Activated T-cell treated with anti-CD3 and anti-CD28 coated beads for 48 hours (primary cell): ENCODE data around the gene CCDC116.
"Not testable (repeated sequence)": the region's sequence is repeated elsewhere in the genome, so short reads cannot be mapped to it uniquely, and the experiment has no call there.

Experiments
- DNase-seq: peaks from one replicate; pipeline ENCODE4 v3.0.0-alpha.2; 2020; ENCODE audit warnings: low read depth

The CCDC116 gene, protein sequence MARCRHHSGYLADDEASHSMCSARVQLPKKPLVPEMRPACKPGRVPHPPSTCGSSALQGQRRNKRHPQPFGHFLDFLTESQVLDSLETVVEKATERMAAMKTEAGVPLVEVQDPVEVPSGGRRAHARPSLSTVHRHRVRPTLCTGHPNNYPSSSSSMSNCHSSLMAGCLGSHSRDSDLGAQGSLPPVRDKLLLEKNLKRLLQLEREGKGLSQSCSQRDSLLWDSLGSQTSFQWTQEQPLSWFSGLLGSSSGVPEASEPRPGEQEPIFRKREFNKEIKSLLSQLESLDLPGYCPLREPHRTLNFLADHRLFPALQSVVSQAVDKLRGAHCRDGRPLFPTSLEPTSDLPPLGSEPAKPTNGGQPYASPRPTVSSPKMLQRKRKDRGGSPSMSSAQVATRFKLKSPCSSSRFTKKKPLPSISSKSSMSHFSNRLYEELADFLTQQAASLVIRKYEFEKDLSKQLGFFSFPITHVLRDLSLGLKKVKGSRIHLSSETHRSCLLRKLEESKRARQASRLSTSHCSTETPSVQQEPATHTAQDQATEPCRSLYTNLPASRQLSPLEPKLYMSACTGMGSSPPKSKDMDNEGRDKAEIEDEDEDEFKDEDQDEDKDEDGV

DNA sequence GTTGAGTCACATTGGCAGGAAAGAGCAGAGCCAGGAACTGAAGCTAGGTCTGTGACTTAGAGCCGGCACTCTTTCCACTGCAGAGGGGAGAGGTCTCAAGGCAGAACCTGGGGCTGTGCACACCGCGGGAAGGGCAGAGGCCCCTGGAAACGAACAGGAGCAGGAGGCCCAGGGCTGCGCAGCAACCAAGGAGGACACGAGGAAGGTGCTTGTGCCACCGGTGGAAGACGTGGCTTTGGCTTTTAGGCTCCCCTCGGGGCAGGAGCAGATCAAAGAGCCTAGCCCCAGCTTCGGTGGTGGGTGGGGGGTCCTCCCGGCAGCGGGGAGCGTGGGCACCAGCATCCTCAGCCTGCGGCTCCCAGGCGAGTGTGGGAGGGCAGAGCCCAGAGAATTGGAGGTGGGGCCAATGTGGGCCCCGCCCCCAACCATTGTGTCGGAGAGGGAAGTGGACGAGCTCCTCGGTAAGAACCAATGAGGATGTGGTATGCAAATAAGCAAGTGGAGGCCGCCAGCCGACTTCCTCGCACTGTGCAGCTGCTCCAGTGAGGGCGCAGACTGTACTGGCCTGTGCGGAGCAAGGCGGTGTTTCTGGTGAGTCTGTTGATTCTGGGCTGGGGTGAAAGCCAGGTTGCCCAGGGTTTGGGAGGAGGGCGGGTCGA is at the start of gene CCDC116:
Gene CCDC116, plus strand, starts transcription at position 524 of the 659 bp plus-strand sequence. CDS start 422 bp downstream, outside the sequence.
- peak; percentile 63 for DNase-seq

DNA sequence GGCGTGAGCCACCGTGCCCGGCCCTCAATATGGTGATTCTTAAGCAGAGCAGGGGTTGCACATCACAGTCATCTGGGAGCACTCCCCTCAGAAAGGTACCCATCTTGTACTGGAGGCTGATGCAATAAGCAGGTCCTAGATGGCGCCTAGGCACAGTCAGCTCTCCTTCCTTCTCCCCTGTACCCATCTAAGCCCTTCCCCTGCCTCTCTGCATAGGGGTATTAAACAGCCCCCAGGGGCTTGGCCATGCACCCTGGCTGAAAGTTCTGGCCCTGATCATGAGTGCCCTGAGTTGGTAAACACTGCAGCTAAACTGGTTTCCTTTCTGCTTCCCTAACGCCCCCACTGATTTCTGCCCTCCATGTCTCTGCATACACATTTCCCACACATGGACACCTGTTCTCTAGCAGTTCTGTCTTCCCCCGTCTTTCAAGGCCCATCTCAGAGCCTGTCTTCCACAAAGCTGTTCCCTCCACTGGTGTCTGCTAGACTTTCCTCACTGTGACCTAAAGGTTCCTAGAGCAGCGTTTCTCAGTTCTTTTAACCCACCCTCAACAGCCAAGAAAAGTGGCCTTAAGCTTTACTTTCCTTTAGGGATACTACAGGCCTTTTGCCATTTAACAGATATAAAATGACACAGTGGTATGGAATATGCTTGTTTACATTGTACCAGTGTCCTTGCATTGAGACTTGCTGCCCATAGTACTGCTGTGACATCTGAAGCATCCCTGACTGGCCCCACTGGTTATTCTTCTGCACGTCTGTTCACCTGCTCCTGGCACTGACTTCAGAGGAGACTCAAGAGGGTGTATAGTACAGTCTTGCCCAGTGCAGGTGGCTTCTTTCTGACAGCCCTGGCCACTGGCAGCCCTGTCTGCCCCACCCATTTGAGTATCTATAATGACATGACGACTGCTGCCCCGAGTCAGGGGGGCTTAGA is 49.5 kb upstream of the CCDC116 start:
- no peak for DNase-seq

DNA sequence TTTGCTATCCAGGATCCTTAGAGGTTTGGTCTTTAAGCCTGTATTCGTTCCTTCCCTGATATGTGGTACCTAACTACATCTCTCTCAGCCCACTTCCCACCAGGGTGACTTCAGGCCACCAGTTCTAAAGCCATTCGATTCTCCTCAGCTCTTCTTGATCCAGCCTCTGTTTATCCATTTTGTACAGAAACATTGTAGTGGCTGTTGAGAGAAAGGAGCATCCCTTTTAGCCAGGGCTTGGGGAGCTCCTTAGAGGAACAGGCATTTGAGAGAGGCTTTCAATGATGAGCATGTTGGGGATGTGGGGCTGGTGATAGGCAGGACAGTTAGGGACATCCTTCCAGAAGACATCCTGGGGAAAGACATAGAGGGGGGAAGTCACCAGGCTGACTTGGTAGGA is 47.2 kb upstream of the CCDC116 start:
- DNase-seq = no peak

DNA sequence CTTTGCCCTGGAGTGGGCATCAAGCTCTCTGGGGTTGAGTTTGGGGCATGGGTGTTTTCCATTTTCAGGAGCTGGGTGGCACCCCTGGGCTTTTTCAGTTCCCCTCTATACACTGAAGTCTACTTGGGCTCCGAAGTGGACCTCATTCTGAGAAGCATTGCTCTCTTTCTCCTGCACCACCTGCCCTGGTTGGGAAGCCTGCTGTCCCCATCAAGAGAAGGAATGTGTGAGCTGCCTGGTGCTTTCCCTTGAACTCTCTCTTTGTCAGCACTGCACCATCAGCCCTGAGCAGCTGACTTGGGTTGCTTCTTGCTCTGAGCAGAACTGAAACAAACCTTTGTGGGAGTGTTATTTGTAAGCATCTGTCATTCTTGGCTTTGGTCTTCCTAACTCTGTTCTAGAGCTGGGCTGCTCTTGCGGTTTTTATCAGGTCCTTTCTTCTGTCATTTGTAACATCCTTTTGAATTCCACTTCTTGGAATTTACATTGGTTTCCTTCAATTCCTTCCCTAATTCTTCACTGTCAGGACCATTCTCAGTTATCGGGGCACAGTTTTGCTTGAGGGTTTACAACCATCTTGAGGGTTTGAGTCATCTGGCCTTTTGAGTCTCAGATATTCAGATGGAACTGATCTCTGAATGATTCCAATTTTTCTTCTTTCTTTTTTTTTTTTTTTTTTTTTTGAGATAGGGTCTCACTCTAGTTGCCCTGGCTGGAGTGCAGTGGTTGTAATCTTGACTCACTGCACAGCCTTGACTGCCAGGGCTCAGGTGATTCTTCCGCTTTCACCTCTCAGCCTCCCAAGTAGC is 44.6 kb upstream of the CCDC116 start:
- DNase-seq = peak; percentile 37

DNA sequence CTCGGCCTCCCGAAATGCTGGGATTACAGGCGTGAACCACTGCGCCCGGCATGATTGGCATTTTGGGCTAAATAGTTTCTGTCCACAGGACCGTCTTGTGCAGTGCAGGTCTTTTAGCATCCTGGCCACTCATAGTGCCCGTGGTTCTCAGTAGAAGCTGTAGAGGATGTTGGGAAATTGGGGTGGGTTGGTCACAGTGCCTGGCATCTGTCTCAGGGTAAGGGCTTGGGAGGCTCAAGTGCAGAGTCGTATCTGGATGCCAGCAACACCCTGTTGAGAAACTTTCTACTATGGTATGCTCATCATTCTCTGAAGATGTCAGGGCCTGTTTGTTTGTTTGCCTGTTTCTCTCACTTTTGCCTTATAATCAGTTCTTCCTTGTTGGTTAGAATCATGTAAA is 43.2 kb upstream of the CCDC116 start:
- DNase-seq = no peak

DNA sequence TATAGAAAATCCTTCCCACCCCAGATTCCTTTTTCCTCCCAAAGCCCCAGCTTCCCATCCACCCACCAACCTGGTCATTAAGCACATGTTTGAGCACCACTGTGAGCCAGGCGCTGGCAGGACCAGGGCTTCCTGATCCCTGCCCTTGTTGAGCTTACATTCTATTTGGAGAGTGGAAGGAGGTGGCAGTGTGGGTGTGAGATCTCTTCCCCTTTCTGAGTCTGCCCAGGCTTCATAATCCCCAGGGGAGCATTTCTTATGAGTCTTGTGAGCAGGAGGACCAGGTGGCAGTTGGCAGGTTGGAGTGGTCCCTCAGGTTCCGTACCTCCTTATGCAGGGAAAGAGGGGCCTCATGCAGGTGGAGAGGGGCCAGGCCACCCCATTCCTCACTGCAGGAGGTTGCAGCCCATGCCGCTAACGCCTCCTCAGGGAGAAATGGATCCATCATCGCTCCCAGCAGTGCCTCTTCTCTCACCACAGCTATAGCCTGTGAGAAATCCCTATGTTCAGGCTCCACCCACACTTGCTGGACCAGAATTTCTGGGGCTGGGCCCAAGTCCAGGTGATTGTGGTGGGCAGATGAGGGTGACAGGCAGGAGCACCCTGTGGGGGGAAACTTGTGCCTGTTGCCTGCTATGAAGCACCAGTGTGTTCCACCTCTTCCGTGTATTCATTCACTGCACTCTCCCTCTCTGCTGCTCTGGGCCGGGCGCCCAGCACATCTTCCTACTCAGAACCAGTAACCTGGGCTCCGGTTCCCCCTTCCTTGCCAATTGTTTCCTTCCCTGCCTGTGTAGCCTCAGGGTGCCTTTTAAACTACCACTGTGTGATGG is 41.5 kb upstream of the CCDC116 start:
- no peak for DNase-seq

DNA sequence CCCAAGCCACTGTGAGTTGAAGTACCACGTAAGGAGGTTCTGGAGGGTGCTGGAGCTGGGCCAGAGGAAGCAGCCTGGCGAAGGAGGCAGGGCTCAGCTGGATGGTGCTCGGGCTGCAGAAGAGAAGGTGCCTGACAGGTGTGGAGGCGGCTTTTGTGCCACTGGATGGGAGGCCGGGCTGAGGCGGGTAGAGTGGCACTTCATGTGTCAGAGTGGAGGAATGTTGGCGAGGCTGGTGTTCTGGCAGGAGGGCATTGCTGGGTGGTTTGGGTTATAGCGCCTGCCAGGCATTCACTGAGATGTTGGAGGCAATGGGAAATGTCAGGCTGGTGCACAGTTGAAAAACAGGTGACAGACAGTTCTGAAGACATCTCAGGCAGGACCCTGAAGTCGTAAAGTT is 40.9 kb upstream of the CCDC116 start:
- DNase-seq = no peak

DNA sequence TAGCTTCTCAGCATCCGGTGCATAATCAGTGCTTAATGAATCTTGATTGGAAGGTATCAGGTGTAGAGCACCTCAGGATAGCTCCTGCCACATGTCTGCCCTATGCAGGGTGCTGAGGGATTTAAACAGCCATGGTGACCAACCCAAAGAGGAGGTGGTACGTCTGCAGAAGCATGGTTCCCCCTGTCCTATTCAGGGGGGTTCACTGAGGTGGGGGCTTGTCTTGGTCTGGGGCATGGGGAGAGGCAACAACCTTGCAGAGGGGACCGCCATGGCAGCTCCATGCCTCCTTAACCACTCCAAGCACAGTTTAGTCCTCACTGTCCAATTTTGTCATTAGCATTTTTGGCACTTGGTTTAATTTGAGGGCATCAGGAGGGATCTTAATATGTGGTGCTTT is 40.1 kb upstream of the CCDC116 start:
- DNase-seq = no peak

DNA sequence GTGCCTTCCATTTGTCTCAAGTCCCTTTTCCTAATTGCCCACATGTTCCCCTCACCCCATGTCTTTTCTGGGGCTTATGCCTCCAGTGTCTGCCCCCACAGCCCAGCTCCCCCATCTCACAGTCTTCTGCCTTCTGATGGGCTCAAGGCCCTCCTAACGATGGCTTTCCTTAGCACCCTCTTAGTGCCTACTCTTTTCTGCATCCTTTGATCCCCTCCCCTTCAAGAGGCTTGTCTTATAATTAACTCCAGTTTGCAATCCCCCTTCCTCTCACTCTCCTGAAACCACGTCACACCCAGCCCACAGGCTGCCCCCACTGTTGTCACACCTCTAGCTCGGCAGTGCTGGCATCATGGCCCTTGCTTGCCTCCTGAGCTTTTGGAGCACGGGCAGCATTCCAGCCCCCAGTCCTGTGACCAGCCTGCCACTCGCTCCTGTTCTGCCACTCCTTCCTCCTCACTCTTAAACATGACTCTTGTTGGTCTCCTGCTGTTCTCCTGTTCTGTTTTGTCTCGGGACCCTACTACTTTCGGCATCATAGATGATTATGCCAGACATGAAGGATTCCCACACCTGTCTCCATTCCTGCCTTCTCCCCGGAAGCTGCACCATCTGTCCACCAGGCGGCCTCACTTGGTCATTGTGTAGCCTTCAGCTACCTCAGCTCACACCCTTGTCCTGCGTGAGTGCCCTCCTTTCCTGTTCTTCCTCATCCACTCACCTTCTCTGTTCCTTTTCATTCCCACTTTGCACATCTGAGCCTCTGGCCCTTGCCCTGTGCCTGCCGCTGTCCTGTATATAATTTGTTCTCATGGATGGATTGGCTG is 38.9 kb upstream of the CCDC116 start:
- no peak for DNase-seq

DNA sequence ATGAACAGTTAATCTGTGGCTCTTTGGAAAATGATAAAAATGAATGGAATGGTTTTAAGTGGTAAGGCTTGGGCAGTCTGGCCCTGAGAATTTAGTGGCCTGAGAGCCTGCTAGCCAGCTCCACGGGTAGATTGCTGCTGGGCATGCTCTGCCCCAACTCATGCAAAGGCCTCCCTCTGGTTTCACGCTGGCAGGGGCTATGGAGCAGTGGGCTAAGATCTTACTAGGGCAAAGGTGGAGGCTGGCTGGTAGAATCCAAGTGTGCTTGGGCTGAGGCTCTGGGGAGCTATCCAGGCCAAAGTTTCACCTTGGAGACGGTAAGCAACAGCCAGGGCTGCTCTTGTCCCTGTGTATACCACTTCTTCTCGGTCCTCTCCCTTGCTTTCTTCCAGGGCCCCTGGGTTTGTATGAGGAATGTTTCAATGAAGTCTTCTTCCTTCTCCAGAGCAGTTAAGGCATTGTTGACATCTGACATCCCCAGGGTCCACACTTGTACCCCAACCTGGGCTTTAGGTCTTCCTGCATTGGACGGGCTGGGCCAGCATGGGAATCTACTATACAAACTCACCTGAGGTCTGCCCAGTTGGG is 37.6 kb upstream of the CCDC116 start:
- no peak for DNase-seq

DNA sequence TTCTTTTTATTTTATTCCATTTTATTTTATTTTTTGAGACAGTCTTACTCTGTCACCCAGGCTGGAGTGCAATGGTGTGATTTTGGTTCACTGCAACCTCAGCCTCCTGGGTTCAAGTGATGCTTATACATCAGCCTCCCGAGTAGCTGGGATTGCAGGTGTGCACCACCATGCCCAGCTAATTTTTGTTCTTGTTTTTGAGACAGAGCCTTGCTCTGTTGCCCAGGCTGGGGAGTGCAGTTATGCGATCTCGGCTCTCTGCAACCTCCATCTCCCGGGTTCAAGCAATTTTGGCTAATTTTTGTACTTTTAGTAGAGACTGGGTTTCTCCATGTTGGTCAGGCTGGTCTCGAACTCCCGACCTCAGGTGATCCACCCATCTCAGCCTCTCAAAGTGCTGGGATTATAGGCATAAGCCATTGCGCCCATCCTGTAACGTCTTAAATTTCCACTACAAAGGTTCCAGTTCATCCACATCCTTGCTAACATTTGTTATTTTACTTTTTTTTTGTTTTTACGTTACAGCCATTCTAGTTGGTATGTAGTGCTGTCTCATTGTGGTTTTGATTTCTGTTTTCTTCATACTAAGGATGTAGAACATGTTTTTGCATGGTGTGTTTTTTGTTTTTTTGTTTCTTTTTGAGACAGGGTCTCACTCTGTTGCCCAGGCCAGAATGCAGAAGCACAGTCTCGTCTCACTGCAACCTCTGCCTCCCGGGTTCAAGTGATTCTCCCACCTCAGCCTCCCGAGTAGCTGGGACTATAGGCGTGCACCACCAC is 36.0 kb upstream of the CCDC116 start:
- not testable (repeated sequence) for DNase-seq

DNA sequence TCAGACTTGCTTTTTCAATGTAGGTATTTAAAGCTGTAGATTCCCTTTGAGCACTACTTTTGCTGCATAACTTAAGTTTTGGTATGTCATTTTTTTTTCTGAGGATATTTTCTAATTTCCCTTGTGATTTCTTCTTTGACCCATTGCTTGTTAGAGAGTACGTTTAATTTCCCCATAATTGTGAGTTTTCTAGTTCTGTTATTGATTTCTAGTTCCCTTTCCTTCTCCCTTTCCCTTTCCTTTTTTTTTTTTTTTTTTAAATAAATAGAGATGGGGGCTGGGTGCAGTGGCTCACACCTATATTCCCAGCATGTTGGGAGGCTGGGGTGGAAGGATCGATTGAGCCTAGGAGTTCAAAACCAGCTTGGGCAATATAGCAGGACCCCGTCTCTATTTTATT is 34.3 kb upstream of the CCDC116 start:
- DNase-seq = no peak

DNA sequence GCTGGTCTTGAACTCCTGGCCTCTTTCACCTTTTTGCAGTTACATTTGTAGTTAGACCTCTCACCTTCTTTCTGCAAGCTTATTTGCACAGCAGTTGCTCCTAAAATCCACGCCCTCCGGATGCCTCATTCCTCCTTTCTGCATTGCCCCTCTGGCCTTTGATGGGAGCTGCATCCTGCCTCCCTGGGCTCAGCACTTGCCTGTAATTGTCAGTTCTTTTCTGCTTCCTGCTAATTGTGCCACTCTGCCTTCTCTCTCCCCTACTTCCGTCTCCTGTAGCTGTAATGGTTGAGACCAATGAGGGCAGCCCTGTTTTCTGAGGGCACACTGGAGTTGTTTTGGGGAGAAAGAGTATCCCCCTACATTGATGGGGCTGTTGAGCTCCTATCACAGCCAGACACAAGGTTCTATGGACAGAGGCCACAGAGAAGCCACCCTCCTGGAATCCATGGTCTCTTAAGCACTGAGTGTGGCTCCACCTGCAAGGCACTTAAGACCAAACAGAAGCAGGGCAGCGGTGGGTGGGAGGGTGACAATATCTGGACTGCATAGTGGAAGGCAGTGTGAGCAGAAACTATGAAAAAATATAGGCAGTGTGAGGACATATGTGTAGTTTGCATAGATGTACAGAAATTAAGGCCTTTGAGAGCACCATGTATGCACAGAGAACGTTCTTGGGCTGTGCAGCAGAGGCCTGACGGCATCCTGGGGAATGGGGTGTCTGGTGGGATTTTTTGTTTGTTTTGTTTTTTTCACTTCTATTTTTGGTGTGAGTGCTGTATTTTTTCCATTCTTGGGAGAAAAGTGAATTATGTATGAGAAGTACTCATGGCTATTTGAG is 33.3 kb upstream of the CCDC116 start:
- DNase-seq = no peak

DNA sequence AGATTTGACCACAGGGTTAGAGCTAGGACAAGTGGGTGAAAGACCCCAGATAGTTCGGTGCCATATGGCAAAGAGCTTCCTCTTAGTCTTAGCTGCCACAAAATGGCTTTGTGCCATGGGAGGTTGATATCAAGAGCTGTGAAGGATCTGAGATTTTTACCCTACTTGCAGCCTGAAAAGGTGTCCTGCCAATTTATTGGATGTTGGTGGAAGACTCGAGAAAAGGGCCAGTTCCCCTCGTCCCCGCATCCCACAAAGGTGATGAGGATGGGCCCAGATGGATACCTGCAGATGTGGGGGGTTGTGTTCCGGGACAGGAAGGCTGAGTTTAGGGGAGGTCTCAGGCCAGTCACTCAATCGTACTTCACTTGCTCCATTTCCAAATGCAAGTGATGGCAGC is 30.0 kb upstream of the CCDC116 start:
- no peak for DNase-seq

DNA sequence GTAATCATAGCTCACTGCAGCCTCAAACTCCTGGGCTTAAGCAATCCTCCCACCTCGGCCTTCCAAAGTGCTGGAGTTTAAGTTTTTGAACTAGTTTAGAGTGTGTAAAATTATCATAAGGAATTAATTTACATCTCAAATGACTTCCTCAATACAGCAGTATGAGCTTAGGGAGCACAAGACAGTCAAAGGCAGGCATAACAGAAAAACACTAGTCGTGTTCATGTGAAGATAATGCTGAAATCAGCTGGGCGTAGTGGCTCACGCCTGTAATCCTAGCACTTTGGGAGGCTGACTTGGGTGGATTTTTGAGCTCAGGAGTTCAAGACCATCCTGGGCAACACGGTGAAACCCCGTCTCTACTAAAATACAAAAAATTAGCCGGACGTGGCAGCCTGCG is 28.6 kb upstream of the CCDC116 start:
- no peak for DNase-seq

DNA sequence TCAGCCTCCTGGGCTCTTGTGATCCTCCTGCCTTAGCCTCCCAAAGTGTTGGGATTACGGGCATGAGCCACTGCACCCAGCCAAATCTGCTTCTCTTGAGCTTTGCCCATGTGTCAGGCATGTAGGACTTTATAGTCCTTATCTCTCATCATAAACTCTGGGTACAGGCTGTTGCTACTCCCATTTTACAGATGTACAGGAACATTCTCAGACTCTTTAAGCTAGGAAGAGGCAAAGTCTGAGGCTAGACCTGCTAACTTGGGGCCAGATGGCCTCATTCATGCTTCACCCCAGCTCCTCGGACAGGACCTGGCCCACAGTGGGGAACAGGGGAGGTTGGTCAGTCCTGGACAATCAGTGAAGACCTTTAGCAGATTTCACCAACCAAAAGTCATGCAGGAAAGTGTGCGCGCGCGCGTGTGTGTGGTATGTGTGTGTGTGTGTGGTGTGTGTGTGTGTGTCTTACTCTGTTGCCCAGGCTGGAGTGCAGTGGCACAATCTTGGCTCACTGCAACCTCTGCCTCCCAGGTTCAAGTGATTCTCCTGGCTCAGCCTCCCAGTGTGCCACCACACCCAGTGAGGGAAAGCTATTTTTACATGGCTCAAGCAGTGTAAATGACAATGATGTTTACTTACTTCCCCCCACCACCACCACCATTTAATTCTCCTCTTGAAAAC is 26.5 kb upstream of the CCDC116 start:
- no peak for DNase-seq

DNA sequence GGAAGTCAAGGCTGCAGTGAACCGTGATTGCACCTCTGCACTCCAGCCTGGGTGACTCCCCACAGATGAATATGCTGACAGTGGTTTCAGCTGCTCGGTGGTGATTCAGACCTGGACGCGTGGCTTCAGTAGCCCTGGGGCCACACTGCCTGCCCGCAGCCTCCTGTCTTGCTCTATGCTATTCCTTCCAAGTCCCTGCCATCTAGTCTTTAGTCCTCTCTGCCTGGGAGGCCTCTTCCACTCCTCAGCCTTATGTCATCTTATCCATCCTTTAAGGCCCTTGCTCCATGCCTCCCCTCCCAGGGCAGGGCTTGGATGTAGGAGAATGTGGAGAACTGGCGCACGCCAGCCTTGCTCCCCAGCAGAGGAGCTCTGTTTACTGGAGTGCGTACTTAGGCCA is 25.8 kb upstream of the CCDC116 start:
- no peak for DNase-seq
